Testis (tissue), 3 donors: ENCODE measurements around the gene U2AF1L4. TPM values are rescaled to one million over a fixed set of nuclear protein-coding genes. Genes with fewer than 3 reads are reported as not detected.

Experiments
- DNase-seq: peaks from one replicate; pipeline ENCODE4 v3.0.0-alpha.2; 2019
- H3K27ac ChIP-seq, 2 donors: fragments of 200-600 bp; sonication (generic); one replicate each; pipeline ENCODE4 v1.5.1; 2019
- H3K27me3 ChIP-seq: fragments of 200-600 bp; sonication (generic); one replicate; pipeline ENCODE4 v1.5.1; 2019
- H3K36me3 ChIP-seq: fragments of 200-600 bp; sonication (generic); one replicate; pipeline ENCODE4 v1.5.1; 2017; ENCODE audit warnings: low read depth; ENCODE audit errors: missing control alignments
- H3K4me1 ChIP-seq: fragments of 200-600 bp; sonication (generic); one replicate; pipeline ENCODE4 v1.5.1; 2019
- H3K4me3 ChIP-seq, 2 donors: fragments of 200-600 bp; sonication (generic); one replicate each; pipeline ENCODE4 v1.5.1; 2017 to 2019
- H3K9me3 ChIP-seq: fragments of 200-600 bp; sonication (generic); one replicate; pipeline ENCODE4 v1.5.1; 2017
- CTCF ChIP-seq, 3 experiments: fragments of 450-650 bp in 2 of 3; fragments of 200-600 bp in 1 of 3; sonication (generic) in 1 of 3; IDR thresholded peaks; one replicate each; pipeline ENCODE4 v1.5.1; 2016 to 2019; ENCODE audit warnings: antibody characterized with exemption in 3 of 3, mild to moderate bottlenecking in 2 of 3, moderate library complexity in 1 of 3
- POLR2A ChIP-seq: fragments of 450-650 bp; IDR thresholded peaks from one replicate; pipeline ENCODE4 v1.6.1; 2017; ENCODE audit warnings: antibody characterized with exemption, mild to moderate bottlenecking, moderate library complexity
- WGBS, 2 donors: methylation state at CpG; one replicate each; pipeline ENCODE4 v1.1.5; 2018; 5-methylcytosine and 5-hydroxymethylcytosine counted together
- intact Hi-C: fragments of 100-400 bp; cut with DNase I; formaldehyde crosslinking; loops from one replicate; pipeline ENCODE4 v1.15.1; 2023; ENCODE audit warnings: low total_unique reads
- polyA plus RNA-seq: library from polyadenylated mRNA; stranded (reverse); fragments of 350-450 nt; fragmentation: Illumina TruSeq; extraction: RNeasy Lipid Tissue Mini Kit (QIAGEN cat#74804); gene quantifications from one replicate; pipeline ENCODE4 v1.2.3, GENCODE V29; 2014; ENCODE audit warnings: low read depth, low replicate concordance; ENCODE audit not compliant: insufficient read depth
- total RNA-seq, 2 donors: library from RNA; depleted of rRNA; stranded (reverse); fragments of >200 nt; gene quantifications; one replicate each; pipeline ENCODE4 v1.2.3, GENCODE V29; 2016

The U2AF1L4 gene
- total and polyA plus RNA-seq, 3 donors from 2014 or later, result 45.3 to 49.6 (median 47.2) TPM

GRCh38 chr19:35717665-35718344, 27.4 kb downstream of the U2AF1L4 start, which contains the start of gene KMT2B:
Gene KMT2B (plus strand): TSS chr19:35718003. CDS start chr19:35718019, 16 bp downstream.
- H3K27me3 ChIP-seq, result no peaks in the 10 kb centered on the region
- H3K9me3 ChIP-seq, result no peaks in the 10 kb centered on the region
- peak within 1 kb of the TSS; percentile 82 to 85 for H3K4me3 ChIP-seq
- H3K36me3 ChIP-seq, result no peaks in the 10 kb centered on the region
- peak within 1 kb of the TSS; percentile 74 to 91 for H3K27ac ChIP-seq
- DNase-seq, result no peak
- 1% methylated on average over 37 of the region's 109 CpGs; no CpG with 5 or more reads in 1 of the 2 donors for WGBS, 2 donors
- intact Hi-C loops, result loop anchor here (10.0 kb wide), 1 partner anchor 173 kb away; the partner anchor contains the start of gene TMEM147
- TF ChIP-seq POLR2A (no peak), CTCF (IDR thresholded peaks at IDR 0.05) (no peak)
- H3K4me1 ChIP-seq, result peaks cover 25% of the 10 kb centered on the region

DNA sequence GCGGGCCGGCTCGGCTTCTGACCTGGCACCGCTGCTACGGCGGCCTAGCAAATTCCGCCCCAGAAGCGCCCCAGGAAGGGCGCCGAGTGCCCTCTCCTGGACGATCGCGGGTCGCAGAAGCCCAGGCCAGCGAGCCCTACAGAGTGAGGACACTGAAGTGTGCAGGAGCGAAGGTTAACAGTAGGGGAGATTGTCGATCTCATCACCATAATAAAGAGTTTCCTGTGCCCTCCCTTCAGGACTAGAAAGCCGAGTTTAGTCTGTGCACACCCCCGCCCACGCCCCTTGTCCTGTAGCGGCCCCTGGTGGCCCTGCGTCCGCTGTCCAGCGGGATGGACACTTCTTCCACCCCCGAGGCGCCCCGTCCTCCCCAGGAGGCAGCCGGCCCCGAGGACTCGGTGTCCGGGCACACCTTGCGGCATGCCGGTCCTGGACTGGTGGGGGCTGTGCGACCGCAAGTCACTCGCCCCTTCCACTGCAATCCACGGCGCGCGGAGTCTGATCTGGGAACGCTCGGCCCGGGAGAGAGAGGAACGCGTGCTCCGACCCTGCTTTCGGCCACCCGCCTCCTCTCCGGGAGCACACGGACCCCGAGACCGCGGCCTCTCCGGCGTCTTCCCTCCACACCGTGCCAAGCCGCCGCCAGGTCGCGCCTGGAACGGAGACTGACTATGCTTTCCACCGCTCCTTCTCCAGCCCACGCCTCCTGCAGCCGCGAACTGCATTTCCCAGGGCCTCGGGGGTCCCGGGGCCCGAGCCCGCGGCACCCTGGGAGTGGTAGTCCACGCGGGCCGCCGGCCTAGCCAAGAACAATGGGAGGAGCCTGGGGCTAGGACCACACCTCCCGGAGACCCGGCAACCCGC, 28.2 kb downstream of the U2AF1L4 start:
- peak; percentile 95 for DNase-seq
- peaks cover 25% of the 10 kb centered on the region for H3K4me1 ChIP-seq
- intact Hi-C loops, result loop anchor here (10.0 kb wide), 1 partner anchor 172 kb away; the partner anchor contains the start of gene TMEM147
- 0 to 1% methylated on average over 17 to 57 of the region's 77 CpGs for WGBS, 2 donors
- TF ChIP-seq POLR2A, result no peak
- peak; percentile 82 to 86 (median 84) for TF ChIP-seq CTCF (IDR thresholded peaks at IDR 0.05)
- peak overlapping the region; percentile 74 to 91 for H3K27ac ChIP-seq
- H3K36me3 ChIP-seq, result no peaks in the 10 kb centered on the region
- H3K9me3 ChIP-seq, result no peaks in the 10 kb centered on the region
- no peaks in the 10 kb centered on the region for H3K27me3 ChIP-seq
- H3K4me3 ChIP-seq, result peak overlapping the region; percentile 79 to 85

DNA sequence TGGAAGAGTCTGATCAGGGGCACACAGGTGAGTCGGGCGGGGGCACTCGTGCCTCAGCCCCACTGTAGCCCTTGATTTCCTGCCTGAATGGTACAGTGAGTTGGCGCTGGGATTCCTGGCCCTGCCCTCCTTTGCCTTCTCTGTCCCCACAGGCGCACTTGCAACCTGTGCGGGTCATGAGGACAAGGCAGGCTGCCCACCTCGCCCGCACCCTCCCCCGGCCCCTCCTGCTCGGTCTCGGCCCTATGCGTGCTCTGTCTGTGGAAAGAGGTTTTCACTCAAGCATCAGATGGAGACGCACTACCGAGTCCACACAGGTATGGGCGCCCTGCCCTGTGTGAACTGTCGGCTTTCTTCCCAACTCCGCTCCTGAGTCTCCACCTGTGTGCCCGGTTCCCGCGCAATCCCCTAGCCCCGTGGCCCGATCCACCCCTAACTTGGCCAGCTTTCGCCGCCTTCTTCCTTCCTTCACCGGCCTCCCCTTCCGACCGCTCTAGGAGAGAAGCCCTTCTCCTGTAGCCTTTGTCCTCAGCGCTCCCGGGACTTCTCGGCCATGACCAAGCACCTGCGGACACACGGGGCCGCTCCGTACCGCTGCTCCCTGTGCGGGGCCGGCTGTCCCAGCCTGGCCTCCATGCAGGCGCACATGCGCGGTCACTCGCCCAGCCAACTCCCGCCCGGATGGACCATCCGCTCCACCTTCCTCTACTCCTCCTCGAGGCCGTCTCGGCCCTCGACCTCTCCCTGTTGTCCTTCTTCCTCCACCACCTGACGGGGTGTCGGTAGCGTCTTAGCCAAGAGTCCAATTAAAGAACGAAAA, 29.0 kb downstream of the U2AF1L4 start:
- H3K4me1 ChIP-seq, result peaks cover 25% of the 10 kb centered on the region
- 3 to 5% methylated on average over 42 to 52 of the region's 52 CpGs for WGBS, 2 donors
- peak overlapping the region; percentile 79 to 85 for H3K4me3 ChIP-seq
- TF ChIP-seq CTCF (IDR thresholded peaks at IDR 0.05) (no peak), POLR2A (no peak)
- H3K27me3 ChIP-seq, result no peaks in the 10 kb centered on the region
- no peaks in the 10 kb centered on the region for H3K36me3 ChIP-seq
- intact Hi-C loops, result loop anchor here (10.0 kb wide), 1 partner anchor 171 kb away; the partner anchor contains the start of gene TMEM147
- peak; percentile 78 for DNase-seq
- H3K27ac ChIP-seq, result peak overlapping the region; percentile 74 to 91
- H3K9me3 ChIP-seq, result no peaks in the 10 kb centered on the region

- Histone ChIP-seq H3K4me3 (no peak overlapping the region), H3K36me3 (no peaks in the 10 kb centered on the region), H3K4me1 (peaks cover 25% of the 10 kb centered on the region), H3K27ac (no peak overlapping the region), H3K9me3 (no peaks in the 10 kb centered on the region), H3K27me3 (no peaks in the 10 kb centered on the region)
- intact Hi-C loops, result loop anchor here (10.0 kb wide), 1 partner anchor 171 kb away; the partner anchor contains the start of gene TMEM147
- no peak for DNase-seq
- TF ChIP-seq CTCF (IDR thresholded peaks at IDR 0.05) (no peak), POLR2A (no peak)
- 60 to 77% methylated on average over 1 to 7 of the region's 7 CpGs for WGBS, 2 donors
Measured at GRCh38 chr19:35715355-35715809, 29.8 kb downstream of the U2AF1L4 start.
